Neural crest cell (in vitro differentiated cells): ENCODE measurements around the gene SCIN. TPM values are rescaled to one million over a fixed set of nuclear protein-coding genes. Genes with fewer than 3 reads are reported as not detected.

Source experiments
- DNase-seq: peaks from one replicate; pipeline ENCODE4 v3.0.0; 2021; ENCODE audit warnings: low read depth, mixed read lengths, low spot score
- H3K27ac Mint-ChIP-seq: one replicate; pipeline ENCODE4 v1.8.0; 2021; ENCODE audit warnings: mild to moderate bottlenecking, mixed read lengths; ENCODE audit not compliant: unreplicated experiment
- H3K27me3 Mint-ChIP-seq: 2 replicates; pipeline ENCODE4 v1.8.0; 2021; ENCODE audit warnings: low read depth, mild to moderate bottlenecking, mixed read lengths
- H3K36me3 Mint-ChIP-seq: 2 replicates; pipeline ENCODE4 v1.8.0; 2021; ENCODE audit warnings: low read depth, mild to moderate bottlenecking, mixed read lengths
- H3K4me1 Mint-ChIP-seq: 2 replicates; pipeline ENCODE4 v1.8.0; 2021; ENCODE audit warnings: mixed read lengths
- H3K4me3 Mint-ChIP-seq: one replicate; pipeline ENCODE4 v1.8.0; 2021; ENCODE audit warnings: mild to moderate bottlenecking, mixed read lengths
- H3K9me3 Mint-ChIP-seq: 2 replicates; pipeline ENCODE4 v1.8.0; 2021; ENCODE audit warnings: mixed read lengths
- CTCF ChIP-seq: fragments of 200-600 bp; sonication (generic); conservative IDR thresholded peaks from 2 replicates; pipeline ENCODE4 v1.5.0; 2021; ENCODE audit warnings: antibody characterized with exemption, mild to moderate bottlenecking
- total RNA-seq: library from RNA; stranded (reverse); gene quantifications from 2 replicates; pipeline ENCODE4 v1.2.1, GENCODE V29; 2021

SCIN gene
- total RNA-seq, 1 donor from 2014 or later, result not detected

DNA sequence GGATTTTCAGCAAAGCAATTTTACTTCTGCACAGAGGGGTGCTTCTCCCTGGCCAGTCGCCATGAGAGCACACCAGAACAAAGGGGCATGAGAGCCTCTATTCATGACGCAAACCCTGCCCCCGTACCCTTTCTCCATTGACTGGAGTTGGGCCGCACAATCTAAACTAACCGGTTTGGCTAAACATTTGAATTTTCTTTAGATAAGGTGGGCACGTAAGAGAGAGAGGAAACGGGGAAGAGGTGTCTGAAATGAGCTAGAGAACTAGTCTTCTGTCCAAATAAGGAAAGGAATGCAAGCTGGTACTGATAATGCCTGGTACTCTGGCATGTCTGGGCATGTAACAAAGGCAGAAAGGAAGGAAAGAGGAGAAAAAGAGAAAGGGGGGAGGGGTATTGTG lies 13.2 kb upstream of the SCIN start:
- Mint-ChIP-seq H3K9me3 (peaks cover 6% of the 10 kb centered on the region), H3K27me3 (no peaks in the 10 kb centered on the region), H3K36me3 (peaks cover 3% of the 10 kb centered on the region), H3K27ac (no peak overlapping the region), H3K4me3 (no peak overlapping the region), H3K4me1 (no peaks in the 10 kb centered on the region)
- no peak for TF ChIP-seq CTCF
- no peak for DNase-seq

DNA sequence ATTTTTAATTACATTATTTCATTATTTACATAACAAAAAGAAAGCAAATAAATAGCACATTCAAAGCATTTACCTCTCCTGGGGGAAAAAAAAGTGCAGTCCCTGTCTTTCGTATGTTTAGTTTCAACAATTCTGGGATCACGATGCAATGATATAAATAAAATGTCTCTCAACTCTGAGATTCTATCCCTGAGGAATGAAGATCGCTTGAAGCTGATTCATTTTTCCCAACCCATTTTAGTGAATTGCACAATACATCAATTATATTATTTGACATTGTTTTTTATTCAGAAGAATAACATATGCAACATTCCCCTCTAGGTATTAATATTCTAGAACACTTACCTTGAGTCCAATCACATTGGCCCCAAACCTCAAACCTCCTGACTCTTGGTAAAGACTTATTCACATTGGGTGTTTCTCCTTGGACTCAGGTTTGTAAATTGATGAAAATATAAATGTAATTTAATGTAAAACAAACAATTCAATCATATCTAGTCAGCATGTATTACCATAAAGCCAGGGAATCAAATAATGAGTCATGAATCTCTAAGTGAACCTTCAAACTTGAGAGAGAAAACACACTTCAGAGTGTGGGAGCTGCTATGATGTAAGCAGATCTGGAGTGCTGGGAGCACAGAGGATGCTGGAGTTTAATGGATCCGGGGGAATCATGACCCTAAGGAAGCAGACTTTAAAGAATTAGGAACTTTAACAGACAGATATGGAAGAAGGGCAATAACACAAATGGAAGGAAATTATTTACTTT lies 5.3 kb upstream of the SCIN start:
- no peak overlapping the region for H3K27ac Mint-ChIP-seq
- DNase-seq, result no peak
- TF ChIP-seq CTCF, result no peak
- H3K4me1 Mint-ChIP-seq, result peaks cover 3% of the 10 kb centered on the region
- no peak overlapping the region for H3K4me3 Mint-ChIP-seq
- peaks cover 3% of the 10 kb centered on the region for H3K9me3 Mint-ChIP-seq
- no peaks in the 10 kb centered on the region for H3K36me3 Mint-ChIP-seq
- H3K27me3 Mint-ChIP-seq, result peaks cover 36% of the 10 kb centered on the region

- Mint-ChIP-seq H3K4me3 (no peak overlapping the region), H3K4me1 (peaks cover 8% of the 10 kb centered on the region), H3K9me3 (peaks cover 3% of the 10 kb centered on the region), H3K36me3 (no peaks in the 10 kb centered on the region), H3K27ac (no peak overlapping the region), H3K27me3 (peaks cover 43% of the 10 kb centered on the region)
- DNase-seq, result no peak
- TF ChIP-seq CTCF, result no peak
These were observed 4.6 kb upstream of the SCIN start for GRCh38 chr7:12565873-12566272.

GRCh38 chr7:12567015-12567414 lies 3.5 kb upstream of the SCIN start:
- H3K27me3 Mint-ChIP-seq, result peaks cover 55% of the 10 kb centered on the region
- peaks cover under 1% of the 10 kb centered on the region for H3K9me3 Mint-ChIP-seq
- no peak overlapping the region for H3K4me3 Mint-ChIP-seq
- DNase-seq, result no peak
- peaks cover 13% of the 10 kb centered on the region for H3K4me1 Mint-ChIP-seq
- H3K27ac Mint-ChIP-seq, result no peak overlapping the region
- TF ChIP-seq CTCF, result no peak
- H3K36me3 Mint-ChIP-seq, result no peaks in the 10 kb centered on the region

- Mint-ChIP-seq H3K27me3 (peaks cover 72% of the 10 kb centered on the region), H3K9me3 (no peaks in the 10 kb centered on the region), H3K4me3 (peak overlapping the region; percentile 82), H3K27ac (no peak overlapping the region), H3K4me1 (peaks cover 13% of the 10 kb centered on the region), H3K36me3 (no peaks in the 10 kb centered on the region)
- DNase-seq, result no peak
- TF ChIP-seq CTCF, result no peak
These were observed 847 bp upstream of the SCIN start for GRCh38 chr7:12569673-12570072.
